ENCODE data around the gene INS.

Gene INS

GRCh38 chr11:2168286-2169004, 7.4 kb upstream of the INS start:
- Histone ChIP-seq H3K4me1 (peaks cover 27% of the 10 kb centered on the region; the same call in 1 of the 2 replicates), H3K27me3 (peaks cover 71% of the 10 kb centered on the region)

GRCh38 chr11:2167141-2168045, 6.4 kb upstream of the INS start:
- Histone ChIP-seq H3K4me1 (peaks cover 27% of the 10 kb centered on the region; the same call in 1 of the 2 replicates), H3K27ac (no peak overlapping the region), H4K20me1 (peaks cover 61% of the 10 kb centered on the region; the same call in 1 of the 2 replicates), H3K4me3 (no peak overlapping the region), H3K36me3 (no peaks in the 10 kb centered on the region), H3K4me2 (no peak overlapping the region; the same call in 1 of the 2 replicates), H3K9me3 (no peaks in the 10 kb centered on the region), H3K27me3 (peaks cover 71% of the 10 kb centered on the region), H3K9ac (no peak overlapping the region)
- no peak for TF ChIP-seq Cebpa-rat (IDR thresholded peaks at IDR 0.05)

More at GRCh38 chr11:2168286-2169004, 7.4 kb upstream of the INS start:
- no peak overlapping the region for H3K4me2 ChIP-seq
- no peaks in the 10 kb centered on the region for H3K36me3 ChIP-seq
- no peak overlapping the region for H3K4me3 ChIP-seq
- TF ChIP-seq Cebpa-rat (IDR thresholded peaks at IDR 0.05) = no peak
- peaks cover 52% of the 10 kb centered on the region; the same call in 1 of the 2 replicates for H4K20me1 ChIP-seq
- H3K9me3 ChIP-seq = no peaks in the 10 kb centered on the region
- no peak overlapping the region for H3K9ac ChIP-seq
- no peak overlapping the region for H3K27ac ChIP-seq

- no peak overlapping the region for H3K9ac ChIP-seq
- TF ChIP-seq Cebpa-rat (IDR thresholded peaks at IDR 0.05) = no peak
- H3K27ac ChIP-seq = no peak overlapping the region
- H3K27me3 ChIP-seq = peaks cover 61% of the 10 kb centered on the region
- peaks cover 61% of the 10 kb centered on the region; the same call in 1 of the 2 replicates for H4K20me1 ChIP-seq
- no peak overlapping the region; the same call in 1 of the 2 replicates for H3K4me2 ChIP-seq
- no peaks in the 10 kb centered on the region for H3K9me3 ChIP-seq
- no peaks in the 10 kb centered on the region for H3K36me3 ChIP-seq
- peaks cover 27% of the 10 kb centered on the region; the same call in 1 of the 2 replicates for H3K4me1 ChIP-seq
- no peak overlapping the region for H3K4me3 ChIP-seq
These were observed 5.3 kb upstream of the INS start for GRCh38 chr11:2166091-2166851.

GRCh38 chr11:2165571-2165970, 4.6 kb upstream of the INS start:
- no peak overlapping the region for H3K9ac ChIP-seq
- H3K9me3 ChIP-seq = no peaks in the 10 kb centered on the region
- H3K27me3 ChIP-seq = peaks cover 57% of the 10 kb centered on the region
- peak overlapping the region; percentile 19; the same call in 1 of the 2 replicates for H3K4me2 ChIP-seq
- no peaks in the 10 kb centered on the region for H3K36me3 ChIP-seq
- no peak overlapping the region for H3K27ac ChIP-seq
- H3K4me1 ChIP-seq = peaks cover 27% of the 10 kb centered on the region; the same call in 1 of the 2 replicates
- H3K4me3 ChIP-seq = no peak overlapping the region
- TF ChIP-seq Cebpa-rat (IDR thresholded peaks at IDR 0.05) = no peak
- peaks cover 61% of the 10 kb centered on the region; the same call in 1 of the 2 replicates for H4K20me1 ChIP-seq

- Histone ChIP-seq H3K27ac (no peak overlapping the region), H3K4me2 (peak overlapping the region; percentile 19; the same call in 1 of the 2 replicates), H4K20me1 (peaks cover 61% of the 10 kb centered on the region; the same call in 1 of the 2 replicates), H3K27me3 (peaks cover 51% of the 10 kb centered on the region), H3K9me3 (no peaks in the 10 kb centered on the region), H3K36me3 (no peaks in the 10 kb centered on the region), H3K4me1 (peaks cover 27% of the 10 kb centered on the region; the same call in 1 of the 2 replicates), H3K4me3 (no peak overlapping the region), H3K9ac (no peak overlapping the region)
- TF ChIP-seq Cebpa-rat (IDR thresholded peaks at IDR 0.05) = no peak
These were observed 4.0 kb upstream of the INS start for GRCh38 chr11:2164861-2165555.

- Histone ChIP-seq H3K27me3 (peaks cover 42% of the 10 kb centered on the region), H4K20me1 (peaks cover 51% of the 10 kb centered on the region; the same call in 1 of the 2 replicates), H3K36me3 (no peaks in the 10 kb centered on the region), H3K4me1 (peaks cover 17% of the 10 kb centered on the region; the same call in 1 of the 2 replicates), H3K4me2 (peak overlapping the region; percentile 3; the same call in 1 of the 2 replicates), H3K9ac (no peak overlapping the region), H3K27ac (no peak overlapping the region), H3K9me3 (no peaks in the 10 kb centered on the region), H3K4me3 (no peak overlapping the region)
- no peak for TF ChIP-seq Cebpa-rat (IDR thresholded peaks at IDR 0.05)
These were observed 3.1 kb upstream of the INS start for GRCh38 chr11:2164081-2164480.

- peaks cover 16% of the 10 kb centered on the region; the same call in 1 of the 2 replicates for H3K4me1 ChIP-seq
- no peak for TF ChIP-seq Cebpa-rat (IDR thresholded peaks at IDR 0.05)
- H3K4me3 ChIP-seq = no peak overlapping the region
- peaks cover 48% of the 10 kb centered on the region; the same call in 1 of the 2 replicates for H4K20me1 ChIP-seq
- no peaks in the 10 kb centered on the region for H3K9me3 ChIP-seq
- H3K27ac ChIP-seq = no peak overlapping the region
- H3K4me2 ChIP-seq = peak overlapping the region; percentile 3; the same call in 1 of the 2 replicates
- no peak overlapping the region for H3K9ac ChIP-seq
- no peaks in the 10 kb centered on the region for H3K36me3 ChIP-seq
- peaks cover 37% of the 10 kb centered on the region for H3K27me3 ChIP-seq
These were observed 2.5 kb upstream of the INS start for GRCh38 chr11:2163428-2163978.

Data from BLaER1 (cell line).